GM12878 (cell line): Measurements from ENCODE around the gene KIF2A. TPM values are rescaled to one million over a fixed set of nuclear protein-coding genes. Genes with fewer than 3 reads are reported as not detected.

ENCODE experiments used
- ATAC-seq: fragments of 200-7000 bp; cut with Tn5 transposase; 3 replicates; pipeline ENCODE4 v1.9.1; 2020; ENCODE audit warnings: mild to moderate bottlenecking, moderate library complexity
- BruUV-seq: library from RNA; stranded (reverse); fragments of 400-500 nt; replicated peaks from 2 replicates; lab custom pipeline; 2021; lab: Mats Ljungman, UMichigan
- CTCF ChIA-PET: fragments of 300-600 bp; sonication (Branson Sonifier 250); formaldehyde crosslinking; extraction: SDS; loops from one replicate; lab custom pipeline; 2021; ENCODE audit warnings: inconsistent platforms; lab: Yijun Ruan, JAX
- POLR2A ChIA-PET: fragments of 350-600 bp; formaldehyde crosslinking; extraction: SDS; loops from one replicate; lab custom pipeline; 2021; ENCODE audit warnings: inconsistent platforms; lab: Charles Lee
- RAD21 ChIA-PET: fragments of 300-600 bp; sonication (Branson Sonifier 250); formaldehyde crosslinking; loops from one replicate; lab custom pipeline; 2023; ENCODE audit warnings: antibody characterized with exemption; ENCODE audit not compliant: unreplicated experiment; lab: Charles Lee
- SMC1A ChIA-PET: fragments of 300-600 bp; sonication (Branson Sonifier 250); formaldehyde crosslinking; loops from one replicate; lab custom pipeline; 2023; ENCODE audit not compliant: unreplicated experiment, uncharacterized antibody; lab: Charles Lee
- DNase-seq: peaks from one replicate; pipeline ENCODE4 v3.0.0-alpha.2; 2011; ENCODE audit warnings: low read depth, low spot score
- FAIRE-seq: peaks from 3 replicates; lab custom pipeline; 2011; peaks lifted over from hg19 to GRCh38; lab: Jason Lieb, UNC
- H2AFZ ChIP-seq: 2 replicates; pipeline ENCODE4 v1.6.0; 2011; ENCODE audit warnings: low read depth, low read length, control low read depth; ENCODE audit not compliant: control insufficient read depth
- H3K27ac ChIP-seq: 2 replicates; pipeline ENCODE4 v1.5.1; 2011; ENCODE audit warnings: control low read depth; ENCODE audit not compliant: control insufficient read depth, insufficient read depth
- H3K27me3 ChIP-seq, 2 experiments: replicated peaks in 1 of 2; 2 replicates each; pipeline versions ENCODE4 v1.6.0 to v1.6.1; 2011; ENCODE audit warnings: low read length in 1 of 2; ENCODE audit not compliant: control insufficient read depth in 2 of 2, insufficient read depth in 2 of 2
- H3K36me3 ChIP-seq, 2 experiments: 2 replicates each; pipeline ENCODE4 v1.5.1; 2011; ENCODE audit warnings: low read length in 1 of 2; ENCODE audit not compliant: control insufficient read depth in 2 of 2, insufficient read depth in 2 of 2
- H3K4me1 ChIP-seq: 2 replicates; pipeline ENCODE4 v1.6.1; 2011; ENCODE audit warnings: mild to moderate bottlenecking, low read length, moderate library complexity, mixed read lengths; ENCODE audit not compliant: control insufficient read depth, insufficient read depth
- H3K4me2 ChIP-seq: 2 replicates; pipeline ENCODE4 v1.6.0; 2011; ENCODE audit warnings: control low read depth; ENCODE audit not compliant: control insufficient read depth, insufficient read depth
- H3K4me3 ChIP-seq: fragments of 200-600 bp; sonication (generic); 2 replicates; pipeline ENCODE4 v1.5.1; 2016
- H3K79me2 ChIP-seq: 2 replicates; pipeline ENCODE4 v1.6.0; 2011; ENCODE audit warnings: low read length; ENCODE audit not compliant: control insufficient read depth, insufficient read depth
- H3K9ac ChIP-seq: 2 replicates; pipeline ENCODE4 v1.8.0; 2011; ENCODE audit warnings: low read length, control low read depth, mixed read lengths; ENCODE audit not compliant: control insufficient read depth, insufficient read depth
- H3K9me3 ChIP-seq: replicated peaks from 3 replicates; pipeline ENCODE4 v1.5.1; 2011; ENCODE audit warnings: mild to moderate bottlenecking, low read length; ENCODE audit not compliant: control insufficient read depth, insufficient read depth
- H4K20me1 ChIP-seq: 2 replicates; pipeline ENCODE4 v1.6.0; 2011; ENCODE audit not compliant: control insufficient read depth, insufficient read depth
- HDAC6 ChIP-seq: fragments of 200-600 bp; sonication (generic); IDR thresholded peaks from one replicate; pipeline ENCODE4 v1.8.0; 2017; ENCODE audit warnings: antibody characterized with exemption; ENCODE audit not compliant: unreplicated experiment
- KDM1A ChIP-seq: fragments of 200-600 bp; sonication (generic); IDR thresholded peaks from 2 replicates; pipeline ENCODE4 v1.6.1; 2016; ENCODE audit warnings: borderline replicate concordance
- NR2F1 ChIP-seq: fragments of 450-650 bp; conservative IDR thresholded peaks from 2 replicates; pipeline ENCODE4 v1.6.1; 2017; ENCODE audit warnings: mild to moderate bottlenecking
- TAF1 ChIP-seq: IDR thresholded peaks from 2 replicates; pipeline ENCODE4 v1.6.1; 2011; ENCODE audit warnings: mild to moderate bottlenecking, low read depth, low read length, borderline replicate concordance
- ZNF24 ChIP-seq: fragments of 450-650 bp; IDR thresholded peaks from 2 replicates; pipeline ENCODE4 v1.6.1; 2017; ENCODE audit warnings: antibody characterized with exemption, mild to moderate bottlenecking
- ZNF384 ChIP-seq: IDR thresholded peaks from 2 replicates; pipeline ENCODE4 v1.6.1; 2012; ENCODE audit warnings: low read depth, mild to moderate bottlenecking, low read length, improper control_type of control experiment, borderline replicate concordance
- WGBS: methylation state at CpG from one replicate; pipeline ENCODE4 v1.1.6; 2016; ENCODE audit warnings: low lambda C conversion rate; ENCODE audit not compliant: insufficient replicate concordance, insufficient coverage; ENCODE audit errors: missing lambda C conversion rate; 5-methylcytosine and 5-hydroxymethylcytosine counted together
- in situ Hi-C: fragments of 300-500 bp; cut with MboI; formaldehyde crosslinking; loops from 9 replicates; pipeline ENCODE4 v1.14.3; 2018; ENCODE audit warnings: mixed read lengths
- intact Hi-C: fragments of 100-400 bp; cut with micrococcal nuclease; formaldehyde crosslinking; loops from one replicate; pipeline ENCODE4 v1.14.2; 2022; ENCODE audit not compliant: unreplicated experiment
- polyA plus RNA-seq, 11 experiments: library from polyadenylated mRNA; depleted of rRNA in 4 of 11; unstranded in 6 of 11; stranded (reverse) in 5 of 11; fragments of >200 nt; fragmentation: Nextera tagmentation in 4 of 11; fragmentation: Illumina TruSeq in 1 of 11; extraction: Ambion mirVana in 4 of 11; extraction: Trizol in 1 of 11; gene quantifications; 1 replicate in 1 of 11; 2 replicates in 10 of 11; pipeline versions ENCODE4 v1.2.1 to v1.2.3, GENCODE V29; 2011 to 2016; ENCODE audit warnings: inconsistent platforms in 2 of 11, missing spikeins in 2 of 11, low read depth in 1 of 11
- total RNA-seq, 4 experiments: library from RNA; depleted of rRNA in 3 of 4; stranded (reverse); fragments of >200 nt in 3 of 4; fragmentation: Illumina TruSeq in 1 of 4; extraction: Trizol in 1 of 4; gene quantifications; 2 replicates each; pipeline versions ENCODE4 v1.2.1 to v1.2.3, GENCODE V29; 2013 to 2021
- TF ChIP-seq, protein P1 (sequence below): fragments of 450-650 bp; IDR thresholded peaks from 2 replicates; pipeline ENCODE4 v1.6.1; 2017; ENCODE audit warnings: mild to moderate bottlenecking, low read depth, inconsistent platforms; ENCODE audit not compliant: poor library complexity, severe bottlenecking
- TF ChIP-seq, protein P2 (sequence below): fragments of 450-650 bp; formaldehyde crosslinking; IDR thresholded peaks from 2 replicates; pipeline ENCODE4 v1.5.0; 2022; ENCODE audit warnings: mild to moderate bottlenecking, missing genetic modification characterization
- TF ChIP-seq, protein P3 (sequence below): fragments of 450-650 bp; conservative IDR thresholded peaks from 2 replicates; pipeline ENCODE4 v1.6.1; 2017; ENCODE audit warnings: mild to moderate bottlenecking, moderate library complexity
- TF ChIP-seq, protein P4 (sequence below): IDR thresholded peaks from 2 replicates; pipeline ENCODE4 v1.6.1; 2012; ENCODE audit warnings: low read length, inconsistent platforms
- TF ChIP-seq, protein P5 (sequence below): IDR thresholded peaks from 2 replicates; pipeline ENCODE4 v1.6.1; 2012; ENCODE audit warnings: low read depth, low read length, improper control_type of control experiment

KIF2A gene
- total and polyA plus RNA-seq, 10 of the 15 experiments (the other 5 are each of a cell fraction or from before 2014, with no cell fraction given) = 35.9 to 124 (median 80.1) TPM

DNA sequence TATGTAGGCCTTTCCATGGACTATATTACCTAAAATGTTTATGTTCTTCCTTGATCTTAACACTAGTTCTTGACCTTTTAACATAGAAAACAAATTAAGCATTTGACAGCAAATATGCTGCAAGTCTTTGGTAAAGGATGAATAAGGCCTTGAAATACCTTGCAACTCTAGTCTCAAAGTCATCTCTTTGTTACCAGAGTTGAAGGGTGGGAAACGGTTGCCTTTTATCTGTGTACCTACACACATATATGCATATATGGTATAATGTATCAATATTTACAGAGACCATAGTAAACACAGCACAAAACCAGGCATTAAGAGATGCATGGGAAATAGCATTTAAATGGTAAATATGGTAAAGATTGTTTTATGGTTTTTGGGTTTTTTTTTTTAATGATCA is 16.5 kb downstream of the KIF2A start:
- H3K27ac ChIP-seq = no peak overlapping the region
- H3K4me1 ChIP-seq = peaks cover 17% of the 10 kb centered on the region
- intact Hi-C loops (no loop called here), in situ Hi-C loops (no loop called here)
- BruUV-seq = no TSS peak
- H3K79me2 ChIP-seq = peaks cover 77% of the 10 kb centered on the region
- RAD21 ChIA-PET = no interaction called here
- TF ChIP-seq NR2F1 (no peak), KDM1A (no peak), ZNF24 (no peak), TAF1 (no peak), ZNF384 (no peak), HDAC6 (no peak)
- TF ChIP-seq, protein P1, sequence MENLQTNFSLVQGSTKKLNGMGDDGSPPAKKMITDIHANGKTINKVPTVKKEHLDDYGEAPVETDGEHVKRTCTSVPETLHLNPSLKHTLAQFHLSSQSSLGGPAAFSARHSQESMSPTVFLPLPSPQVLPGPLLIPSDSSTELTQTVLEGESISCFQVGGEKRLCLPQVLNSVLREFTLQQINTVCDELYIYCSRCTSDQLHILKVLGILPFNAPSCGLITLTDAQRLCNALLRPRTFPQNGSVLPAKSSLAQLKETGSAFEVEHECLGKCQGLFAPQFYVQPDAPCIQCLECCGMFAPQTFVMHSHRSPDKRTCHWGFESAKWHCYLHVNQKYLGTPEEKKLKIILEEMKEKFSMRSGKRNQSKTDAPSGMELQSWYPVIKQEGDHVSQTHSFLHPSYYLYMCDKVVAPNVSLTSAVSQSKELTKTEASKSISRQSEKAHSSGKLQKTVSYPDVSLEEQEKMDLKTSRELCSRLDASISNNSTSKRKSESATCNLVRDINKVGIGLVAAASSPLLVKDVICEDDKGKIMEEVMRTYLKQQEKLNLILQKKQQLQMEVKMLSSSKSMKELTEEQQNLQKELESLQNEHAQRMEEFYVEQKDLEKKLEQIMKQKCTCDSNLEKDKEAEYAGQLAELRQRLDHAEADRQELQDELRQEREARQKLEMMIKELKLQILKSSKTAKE = no peak
- TF ChIP-seq, protein P2, sequence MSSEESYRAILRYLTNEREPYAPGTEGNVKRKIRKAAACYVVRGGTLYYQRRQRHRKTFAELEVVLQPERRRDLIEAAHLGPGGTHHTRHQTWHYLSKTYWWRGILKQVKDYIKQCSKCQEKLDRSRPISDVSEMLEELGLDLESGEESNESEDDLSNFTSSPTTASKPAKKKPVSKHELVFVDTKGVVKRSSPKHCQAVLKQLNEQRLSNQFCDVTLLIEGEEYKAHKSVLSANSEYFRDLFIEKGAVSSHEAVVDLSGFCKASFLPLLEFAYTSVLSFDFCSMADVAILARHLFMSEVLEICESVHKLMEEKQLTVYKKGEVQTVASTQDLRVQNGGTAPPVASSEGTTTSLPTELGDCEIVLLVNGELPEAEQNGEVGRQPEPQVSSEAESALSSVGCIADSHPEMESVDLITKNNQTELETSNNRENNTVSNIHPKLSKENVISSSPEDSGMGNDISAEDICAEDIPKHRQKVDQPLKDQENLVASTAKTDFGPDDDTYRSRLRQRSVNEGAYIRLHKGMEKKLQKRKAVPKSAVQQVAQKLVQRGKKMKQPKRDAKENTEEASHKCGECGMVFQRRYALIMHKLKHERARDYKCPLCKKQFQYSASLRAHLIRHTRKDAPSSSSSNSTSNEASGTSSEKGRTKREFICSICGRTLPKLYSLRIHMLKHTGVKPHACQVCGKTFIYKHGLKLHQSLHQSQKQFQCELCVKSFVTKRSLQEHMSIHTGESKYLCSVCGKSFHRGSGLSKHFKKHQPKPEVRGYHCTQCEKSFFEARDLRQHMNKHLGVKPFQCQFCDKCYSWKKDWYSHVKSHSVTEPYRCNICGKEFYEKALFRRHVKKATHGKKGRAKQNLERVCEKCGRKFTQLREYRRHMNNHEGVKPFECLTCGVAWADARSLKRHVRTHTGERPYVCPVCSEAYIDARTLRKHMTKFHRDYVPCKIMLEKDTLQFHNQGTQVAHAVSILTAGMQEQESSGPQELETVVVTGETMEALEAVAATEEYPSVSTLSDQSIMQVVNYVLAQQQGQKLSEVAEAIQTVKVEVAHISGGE = no peak
- TF ChIP-seq, protein P3, sequence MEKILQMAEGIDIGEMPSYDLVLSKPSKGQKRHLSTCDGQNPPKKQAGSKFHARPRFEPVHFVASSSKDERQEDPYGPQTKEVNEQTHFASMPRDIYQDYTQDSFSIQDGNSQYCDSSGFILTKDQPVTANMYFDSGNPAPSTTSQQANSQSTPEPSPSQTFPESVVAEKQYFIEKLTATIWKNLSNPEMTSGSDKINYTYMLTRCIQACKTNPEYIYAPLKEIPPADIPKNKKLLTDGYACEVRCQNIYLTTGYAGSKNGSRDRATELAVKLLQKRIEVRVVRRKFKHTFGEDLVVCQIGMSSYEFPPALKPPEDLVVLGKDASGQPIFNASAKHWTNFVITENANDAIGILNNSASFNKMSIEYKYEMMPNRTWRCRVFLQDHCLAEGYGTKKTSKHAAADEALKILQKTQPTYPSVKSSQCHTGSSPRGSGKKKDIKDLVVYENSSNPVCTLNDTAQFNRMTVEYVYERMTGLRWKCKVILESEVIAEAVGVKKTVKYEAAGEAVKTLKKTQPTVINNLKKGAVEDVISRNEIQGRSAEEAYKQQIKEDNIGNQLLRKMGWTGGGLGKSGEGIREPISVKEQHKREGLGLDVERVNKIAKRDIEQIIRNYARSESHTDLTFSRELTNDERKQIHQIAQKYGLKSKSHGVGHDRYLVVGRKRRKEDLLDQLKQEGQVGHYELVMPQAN = no peak
- TF ChIP-seq, protein P4, sequence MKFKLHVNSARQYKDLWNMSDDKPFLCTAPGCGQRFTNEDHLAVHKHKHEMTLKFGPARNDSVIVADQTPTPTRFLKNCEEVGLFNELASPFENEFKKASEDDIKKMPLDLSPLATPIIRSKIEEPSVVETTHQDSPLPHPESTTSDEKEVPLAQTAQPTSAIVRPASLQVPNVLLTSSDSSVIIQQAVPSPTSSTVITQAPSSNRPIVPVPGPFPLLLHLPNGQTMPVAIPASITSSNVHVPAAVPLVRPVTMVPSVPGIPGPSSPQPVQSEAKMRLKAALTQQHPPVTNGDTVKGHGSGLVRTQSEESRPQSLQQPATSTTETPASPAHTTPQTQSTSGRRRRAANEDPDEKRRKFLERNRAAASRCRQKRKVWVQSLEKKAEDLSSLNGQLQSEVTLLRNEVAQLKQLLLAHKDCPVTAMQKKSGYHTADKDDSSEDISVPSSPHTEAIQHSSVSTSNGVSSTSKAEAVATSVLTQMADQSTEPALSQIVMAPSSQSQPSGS = no peak
- TF ChIP-seq, protein P5, sequence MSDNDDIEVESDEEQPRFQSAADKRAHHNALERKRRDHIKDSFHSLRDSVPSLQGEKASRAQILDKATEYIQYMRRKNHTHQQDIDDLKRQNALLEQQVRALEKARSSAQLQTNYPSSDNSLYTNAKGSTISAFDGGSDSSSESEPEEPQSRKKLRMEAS = no peak
- SMC1A ChIA-PET = interaction anchor here (2.5 kb wide), 1 partner anchor 13 kb away, joined by 9 read pairs; no protein-coding TSS in a partner anchor
- H3K27me3 ChIP-seq = no peaks in the 10 kb centered on the region
- 100% methylated on average over 1 of the region's 1 CpG for WGBS
- no peaks in the 10 kb centered on the region for H3K9me3 ChIP-seq
- H3K4me2 ChIP-seq = no peak overlapping the region
- H4K20me1 ChIP-seq = no peaks in the 10 kb centered on the region
- H2AFZ ChIP-seq = no peak overlapping the region
- H3K36me3 ChIP-seq = peaks cover 3 to 4% of the 10 kb centered on the region in 2 experiments; a peak in 3 of 4 replicates
- H3K9ac ChIP-seq = no peak overlapping the region
- CTCF ChIA-PET = interaction anchor here (2.7 kb wide), 1 partner anchor 14 kb away, joined by 9 read pairs; no protein-coding TSS in a partner anchor
- FAIRE-seq (no peak), DNase-seq (no peak), ATAC-seq (no peak)
- POLR2A ChIA-PET = interaction anchor here (0.7 kb wide), 1 partner anchor 21 kb away, joined by 4 read pairs; no protein-coding TSS in a partner anchor
- no peak overlapping the region for H3K4me3 ChIP-seq
